NCI-H446 (cell line): ENCODE measurements around the gene SLC26A1.

Experiments used
- DNase-seq, 2 experiments: peaks; one replicate each; lab custom pipeline; 2025; lab: John Stamatoyannopoulos, UW

Gene SLC26A1, protein sequence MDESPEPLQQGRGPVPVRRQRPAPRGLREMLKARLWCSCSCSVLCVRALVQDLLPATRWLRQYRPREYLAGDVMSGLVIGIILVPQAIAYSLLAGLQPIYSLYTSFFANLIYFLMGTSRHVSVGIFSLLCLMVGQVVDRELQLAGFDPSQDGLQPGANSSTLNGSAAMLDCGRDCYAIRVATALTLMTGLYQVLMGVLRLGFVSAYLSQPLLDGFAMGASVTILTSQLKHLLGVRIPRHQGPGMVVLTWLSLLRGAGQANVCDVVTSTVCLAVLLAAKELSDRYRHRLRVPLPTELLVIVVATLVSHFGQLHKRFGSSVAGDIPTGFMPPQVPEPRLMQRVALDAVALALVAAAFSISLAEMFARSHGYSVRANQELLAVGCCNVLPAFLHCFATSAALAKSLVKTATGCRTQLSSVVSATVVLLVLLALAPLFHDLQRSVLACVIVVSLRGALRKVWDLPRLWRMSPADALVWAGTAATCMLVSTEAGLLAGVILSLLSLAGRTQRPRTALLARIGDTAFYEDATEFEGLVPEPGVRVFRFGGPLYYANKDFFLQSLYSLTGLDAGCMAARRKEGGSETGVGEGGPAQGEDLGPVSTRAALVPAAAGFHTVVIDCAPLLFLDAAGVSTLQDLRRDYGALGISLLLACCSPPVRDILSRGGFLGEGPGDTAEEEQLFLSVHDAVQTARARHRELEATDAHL

DNA sequence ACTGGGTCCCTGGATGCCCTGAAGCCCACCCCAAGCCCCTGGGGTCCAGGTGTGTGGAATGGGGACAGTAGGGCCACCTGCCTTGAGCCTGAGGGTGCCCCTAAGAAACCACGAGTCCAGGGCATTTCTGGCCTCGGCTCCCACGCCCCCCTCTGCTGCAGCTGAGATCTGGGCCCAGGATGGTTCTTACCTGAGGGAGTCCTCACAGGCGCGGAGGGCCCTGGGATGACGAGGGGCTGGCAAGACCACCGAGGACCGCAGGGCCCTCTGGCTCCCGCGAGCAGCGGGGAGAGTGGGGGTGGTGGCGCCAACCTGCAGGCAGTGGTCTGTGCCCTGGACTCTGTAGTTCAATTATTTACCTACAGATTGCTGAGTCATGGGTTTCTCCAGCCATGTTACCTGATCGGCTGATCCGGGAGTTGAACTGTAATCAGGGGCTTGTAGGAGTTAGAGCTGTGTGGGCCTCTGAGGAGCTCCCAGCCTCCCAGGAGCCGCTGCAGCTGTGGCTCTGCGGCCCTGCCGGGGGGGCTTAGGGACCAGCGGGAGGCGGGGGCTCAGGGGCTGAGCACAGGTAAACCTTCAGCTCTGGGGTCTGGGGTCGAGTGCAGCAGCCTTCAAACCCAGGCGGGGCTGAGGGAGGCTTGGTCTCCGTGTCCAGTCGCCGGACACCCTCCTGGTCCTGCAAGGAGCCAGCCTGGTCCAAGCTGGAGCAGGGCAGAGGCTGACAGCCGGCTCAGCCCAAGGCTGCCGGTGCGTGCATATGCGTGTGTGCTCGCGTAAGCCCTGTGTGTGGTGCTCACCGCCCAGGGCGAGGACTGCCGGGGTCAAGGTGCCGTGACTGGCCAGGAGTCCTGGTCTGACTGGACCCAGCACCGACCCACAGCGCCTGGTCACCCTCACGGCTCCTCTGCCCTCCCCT is at the start of gene SLC26A1:
Gene SLC26A1, minus strand, starts transcription at position 294 of the 919 bp plus-strand sequence. CDS start 1,701 bp downstream, outside the sequence.
- DNase-seq, result no peak

DNA sequence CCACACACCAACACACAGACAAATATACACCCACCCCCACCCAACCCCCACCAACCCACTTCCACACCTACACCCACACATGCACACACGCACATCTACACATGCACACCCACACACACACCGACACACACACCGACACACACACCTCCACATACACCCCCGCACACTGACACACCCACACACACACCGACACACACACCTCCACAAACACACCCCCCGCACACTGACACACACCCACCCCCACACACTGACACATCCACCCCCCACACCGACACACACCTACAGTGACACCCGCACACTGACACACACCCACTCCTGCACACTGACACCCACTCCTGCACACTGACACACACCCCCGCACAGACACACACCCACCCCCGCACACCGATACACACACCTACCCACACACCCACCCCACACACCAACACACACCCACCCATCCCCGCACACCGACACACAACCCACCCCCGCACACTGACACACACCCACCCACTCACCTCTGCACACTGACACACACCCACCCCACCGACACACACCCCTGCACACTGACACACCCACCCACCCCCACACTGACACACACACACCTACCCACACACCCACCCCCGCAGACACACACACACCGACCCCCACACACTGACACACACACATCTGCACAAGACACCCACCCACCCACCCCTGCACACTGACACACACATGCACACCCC is 49.3 kb upstream of the SLC26A1 start:
- DNase-seq, result no peak

DNA sequence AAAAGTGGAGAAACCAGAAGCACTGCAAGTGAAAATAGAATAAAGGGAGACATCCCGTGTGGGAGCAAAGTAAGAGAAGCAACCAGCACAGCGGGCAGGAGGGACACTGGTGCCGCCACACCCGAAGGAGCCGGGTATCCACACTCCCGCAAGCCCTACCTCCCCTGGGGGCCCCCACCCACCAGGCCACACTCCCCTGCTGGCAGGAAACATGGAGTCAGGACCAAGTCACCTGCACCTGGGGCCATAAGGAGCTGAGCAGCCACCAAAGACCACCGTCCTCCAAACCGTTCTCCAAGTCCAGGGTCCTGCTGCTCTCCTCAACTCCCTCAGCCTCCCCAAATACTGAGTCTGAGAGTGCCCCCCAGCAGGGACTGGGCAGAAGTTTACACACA is 48.7 kb upstream of the SLC26A1 start:
- DNase-seq, result no peak

DNA sequence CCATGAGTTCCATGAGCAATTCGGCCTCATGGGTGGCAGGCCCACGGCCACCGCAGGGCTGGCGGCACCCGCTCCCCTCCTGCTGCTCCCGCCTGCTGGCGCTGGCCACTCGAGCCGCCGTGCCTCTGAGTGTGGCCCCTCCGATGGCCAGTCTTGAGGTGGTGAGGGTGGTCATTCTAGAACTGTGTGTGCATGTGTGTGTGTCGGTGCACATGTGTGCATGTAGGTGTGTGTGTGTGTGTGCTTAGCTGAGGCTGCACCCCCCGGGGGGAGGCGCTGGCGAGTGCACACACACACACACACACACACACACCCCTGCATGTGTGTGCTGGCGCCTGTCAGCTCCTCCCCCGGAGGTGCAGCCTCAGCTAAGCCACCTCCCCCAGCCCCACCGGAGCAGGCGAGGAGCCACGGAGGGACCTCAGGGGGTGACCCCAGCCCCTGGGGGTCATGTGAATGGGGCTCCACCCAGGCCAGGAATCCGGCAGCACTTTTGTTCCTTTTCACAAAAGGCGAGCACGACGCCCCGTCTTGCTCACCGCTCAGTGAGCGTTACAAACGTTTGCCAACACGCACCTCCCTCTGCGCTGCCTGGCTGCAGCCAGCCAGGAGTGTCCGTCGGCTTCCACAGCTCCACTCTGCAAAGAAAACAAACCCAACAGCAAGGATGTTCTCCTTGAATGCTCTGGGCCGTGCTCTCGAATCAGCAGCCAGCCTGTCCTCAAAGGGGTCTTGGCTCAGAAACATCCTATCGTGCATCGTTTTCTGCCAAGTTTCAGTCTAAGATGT is 48.1 kb upstream of the SLC26A1 start:
- no peak for DNase-seq

DNA sequence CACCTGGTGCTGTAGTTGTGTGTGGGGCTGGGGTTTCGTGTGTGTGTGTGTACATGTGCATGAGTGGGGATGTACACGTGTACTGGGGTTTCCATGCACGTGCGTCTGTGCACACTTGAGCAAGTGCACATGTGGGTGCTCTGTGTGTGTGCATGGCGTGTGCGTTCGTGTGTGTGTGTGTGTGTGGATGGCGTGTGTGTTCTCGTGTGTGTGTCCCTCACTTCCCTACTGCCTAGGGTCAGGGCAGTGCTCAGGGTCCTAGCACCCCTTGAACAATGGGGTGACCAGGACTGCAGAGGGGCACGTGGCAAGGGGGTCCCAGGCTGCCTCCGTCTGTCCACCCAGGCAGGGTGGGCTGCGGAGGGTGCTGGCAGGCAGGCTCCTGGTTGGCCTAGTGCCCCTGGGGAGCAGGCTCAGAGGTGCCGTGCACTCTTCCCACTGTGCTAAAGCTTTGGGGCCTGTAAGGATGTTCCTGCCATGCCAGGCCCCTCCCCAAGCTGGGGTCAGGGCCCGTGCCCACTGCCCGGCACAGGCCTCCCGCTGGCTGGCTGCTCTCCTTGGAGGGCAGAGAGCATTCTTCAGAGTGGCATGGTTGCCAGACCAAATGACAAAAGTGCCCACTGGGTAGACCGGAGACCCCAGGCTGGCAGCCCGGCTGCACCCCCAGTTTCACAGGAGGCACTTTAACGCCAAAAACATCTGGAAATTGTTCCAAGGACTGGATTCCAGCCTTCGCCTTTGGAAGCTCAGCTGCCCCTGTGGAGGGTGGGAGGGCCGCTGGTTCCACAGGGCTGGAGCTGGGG is 47.3 kb upstream of the SLC26A1 start:
- DNase-seq, result no peak

DNA sequence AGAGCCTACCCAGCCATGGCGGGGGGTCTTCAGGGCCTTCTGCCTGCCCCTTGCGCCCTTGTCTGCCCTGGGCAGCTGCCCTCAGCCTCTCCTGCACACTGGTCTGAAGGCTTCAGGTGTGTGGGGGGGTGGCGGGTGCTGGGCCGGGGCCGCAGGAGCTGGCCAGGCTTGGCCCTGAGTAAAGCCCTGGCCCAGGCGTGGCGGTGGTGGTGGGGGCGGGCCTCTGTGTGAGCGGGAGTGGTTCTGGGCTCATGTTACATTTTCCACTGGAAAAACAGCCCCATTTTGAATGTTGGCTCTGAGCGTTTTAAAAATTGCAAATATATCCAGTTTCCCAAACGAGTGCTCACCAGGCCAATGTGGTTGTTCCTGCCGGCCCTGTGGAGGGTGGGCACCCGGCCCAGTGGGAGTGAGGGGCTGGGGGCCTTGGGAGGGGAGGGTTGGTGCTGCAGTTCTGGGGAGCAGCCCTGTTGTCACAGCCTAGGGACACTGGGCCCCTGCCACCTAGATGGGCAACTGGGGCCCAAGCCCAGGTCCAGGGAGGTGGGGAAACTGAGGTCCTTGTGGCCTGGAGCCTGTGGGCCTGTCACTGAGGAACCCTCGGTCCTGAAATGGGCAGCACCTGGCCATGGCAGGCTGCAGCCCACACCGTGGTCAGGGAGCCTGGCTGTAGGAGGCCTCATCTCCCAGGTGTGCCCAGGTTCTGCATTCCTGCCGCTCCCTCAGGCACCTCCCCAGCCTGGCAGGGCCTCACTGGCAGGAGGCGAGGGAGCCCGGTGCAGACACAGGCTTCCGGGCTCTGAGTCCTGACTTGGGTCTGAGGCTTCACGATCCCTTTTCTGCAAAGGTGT is 46.5 kb upstream of the SLC26A1 start:
- no peak for DNase-seq

DNA sequence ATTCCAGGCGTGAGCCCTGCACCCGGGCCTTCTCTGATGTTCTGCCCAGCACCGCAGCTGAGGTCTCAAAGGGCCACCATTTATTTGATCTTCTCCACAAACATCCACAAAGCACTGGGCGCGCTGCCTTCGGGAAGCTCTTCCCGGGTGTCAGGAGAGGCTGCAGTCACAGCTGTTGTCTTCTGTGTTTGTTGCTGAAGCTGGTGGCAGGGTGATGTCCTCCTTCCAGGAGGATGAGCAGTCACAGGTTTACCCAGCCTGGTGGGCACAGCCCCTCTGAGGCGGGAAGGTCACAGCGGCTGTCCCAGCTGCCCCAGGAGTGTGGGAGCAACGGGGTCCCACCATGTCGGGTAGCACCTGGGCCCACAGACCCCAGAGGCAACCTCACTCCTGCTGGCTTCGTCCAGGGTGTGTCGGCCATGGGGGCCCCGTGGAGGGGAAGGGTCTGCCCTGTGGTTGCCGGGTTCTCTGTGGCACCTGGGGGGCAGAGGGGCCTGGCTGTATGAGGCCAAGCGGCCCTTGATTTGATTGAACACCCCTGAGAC is 45.8 kb upstream of the SLC26A1 start:
- no peak for DNase-seq

DNA sequence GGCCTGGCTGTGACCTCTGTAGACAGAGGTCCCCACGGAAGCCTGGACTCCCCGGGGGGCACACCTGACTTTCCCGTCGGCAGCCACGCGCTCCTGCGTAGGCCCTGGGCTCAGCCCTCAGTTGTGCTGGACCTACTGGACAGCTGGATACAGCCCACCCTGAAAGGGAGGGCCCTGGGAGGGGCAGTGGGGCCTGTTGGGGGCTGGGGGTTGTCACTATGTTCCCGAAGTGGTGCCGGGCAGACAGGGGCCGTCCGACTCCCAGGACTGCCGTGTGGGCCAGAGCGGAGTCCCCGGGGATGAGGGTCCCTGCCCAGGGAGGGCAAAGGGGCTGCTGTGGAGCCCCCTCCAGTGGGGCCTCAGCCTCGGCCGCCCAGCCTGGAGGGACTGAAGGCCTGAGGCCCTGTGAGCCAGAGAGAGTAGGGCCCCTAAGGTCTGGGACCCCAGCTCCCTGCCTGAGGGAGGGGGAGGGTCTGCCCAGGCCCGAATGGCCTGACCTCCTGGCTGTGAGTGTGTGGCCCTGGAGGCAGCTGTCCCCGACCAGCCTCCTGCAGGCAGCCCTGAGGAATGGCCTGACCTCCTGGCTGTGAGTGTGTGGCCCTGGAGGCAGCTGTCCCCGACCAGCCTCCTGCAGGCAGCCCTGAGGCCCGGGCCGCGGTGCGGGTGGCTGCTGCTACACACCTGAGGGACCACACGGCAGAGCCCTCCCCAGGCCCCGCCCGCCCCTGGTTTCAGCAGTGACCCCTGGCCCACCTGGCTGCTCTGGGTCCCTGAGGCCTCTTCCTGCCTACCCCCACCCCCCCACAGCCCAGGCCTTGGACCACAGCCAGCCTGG is 44.0 kb upstream of the SLC26A1 start:
- no peak for DNase-seq

DNA sequence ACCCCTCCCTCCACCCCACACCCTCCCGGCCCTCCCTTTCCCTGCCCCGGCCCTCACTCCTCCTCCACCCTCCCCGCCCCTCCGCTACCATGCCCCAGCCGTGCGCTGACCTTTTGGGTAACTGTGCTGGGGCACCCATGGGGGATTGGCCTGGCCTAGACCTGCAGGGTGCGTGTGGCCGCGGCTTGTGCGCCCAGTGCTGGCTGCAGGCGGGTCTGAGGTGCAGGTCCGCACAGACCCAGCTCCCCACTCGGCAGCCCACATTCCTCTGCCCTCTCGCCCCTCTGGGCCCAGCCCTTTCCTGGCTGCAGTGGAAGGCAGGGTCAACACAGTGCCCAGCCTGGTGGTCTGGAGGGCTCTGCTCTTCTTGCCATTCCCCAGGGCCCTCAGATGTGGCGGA is 42.9 kb upstream of the SLC26A1 start:
- no peak for DNase-seq

DNA sequence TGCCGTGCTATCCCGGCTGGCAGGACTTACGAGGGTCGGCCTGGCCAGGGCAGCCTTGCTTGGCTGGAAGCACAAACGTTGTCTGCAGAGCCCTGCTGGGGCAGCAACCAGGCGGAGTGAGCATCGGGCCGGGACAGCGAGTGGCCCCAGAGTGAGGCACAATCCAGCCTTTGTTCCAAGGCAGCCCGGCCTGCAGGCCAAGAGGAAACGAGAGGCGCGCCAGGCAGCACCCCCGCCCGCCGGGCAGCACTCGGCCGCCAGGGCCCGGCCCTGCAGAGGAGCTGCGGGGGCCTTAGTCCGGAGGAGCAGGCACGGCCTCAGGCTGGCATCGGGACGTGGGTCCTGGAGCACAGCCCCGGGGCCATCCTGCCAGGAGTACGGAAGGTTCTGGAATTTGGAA is 42.3 kb upstream of the SLC26A1 start:
- DNase-seq, result no peak

DNA sequence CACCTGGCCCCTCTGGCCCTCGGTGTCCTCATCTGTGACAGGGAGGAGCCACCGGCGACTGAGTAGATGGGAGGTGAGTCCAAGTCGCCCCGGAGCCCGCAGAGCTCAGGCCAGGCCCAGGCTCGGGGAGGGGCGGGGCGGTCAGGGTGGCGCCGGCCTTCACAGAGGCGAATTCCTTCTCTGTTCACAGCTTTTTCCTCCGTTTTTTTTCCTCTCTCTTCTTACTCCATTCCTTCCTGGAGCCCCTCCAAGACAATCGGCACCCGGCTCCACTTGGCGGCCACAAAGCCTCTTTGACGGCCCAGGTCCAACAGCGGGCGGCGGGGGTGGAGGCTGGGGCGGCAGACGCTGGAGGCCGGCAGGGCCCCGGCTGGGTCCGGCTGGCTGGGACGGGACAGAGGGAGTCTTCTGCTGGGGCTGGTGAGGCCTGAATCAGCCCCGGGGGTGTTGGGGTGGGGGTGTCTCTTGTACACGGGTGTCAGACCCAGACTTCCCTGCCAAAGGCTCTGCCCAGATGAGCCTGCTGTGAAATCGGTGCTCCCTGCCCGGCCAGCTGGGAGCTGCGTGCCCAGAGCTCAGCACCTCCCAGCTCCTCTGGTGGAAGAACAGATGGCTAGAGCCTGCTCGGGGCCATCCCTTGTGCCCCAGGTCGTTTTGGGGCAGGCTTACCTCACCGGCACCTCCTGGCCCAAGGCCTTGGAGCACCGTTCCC is 40.8 kb upstream of the SLC26A1 start:
- DNase-seq, result no peak

DNA sequence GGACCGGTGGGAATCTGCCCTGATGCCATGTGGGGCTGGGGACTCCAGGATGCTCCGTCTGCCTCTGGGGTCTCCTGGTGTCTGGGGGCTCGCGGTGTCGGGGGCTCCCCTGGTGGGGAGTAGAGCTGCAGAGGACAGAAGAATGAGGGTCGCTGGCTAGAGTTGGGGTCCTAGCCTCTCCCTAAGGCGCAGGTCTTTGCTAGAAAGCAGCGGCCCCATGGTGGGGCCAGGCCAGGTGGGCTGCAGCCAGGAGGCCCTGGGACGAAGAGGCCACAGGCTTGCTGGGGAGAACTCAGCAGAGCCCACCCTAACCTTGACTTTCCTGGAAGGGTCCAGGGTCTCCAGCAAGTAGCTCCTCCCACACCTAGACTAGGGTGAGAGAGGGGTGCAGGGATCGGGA is 39.7 kb upstream of the SLC26A1 start:
- DNase-seq, result no peak

DNA sequence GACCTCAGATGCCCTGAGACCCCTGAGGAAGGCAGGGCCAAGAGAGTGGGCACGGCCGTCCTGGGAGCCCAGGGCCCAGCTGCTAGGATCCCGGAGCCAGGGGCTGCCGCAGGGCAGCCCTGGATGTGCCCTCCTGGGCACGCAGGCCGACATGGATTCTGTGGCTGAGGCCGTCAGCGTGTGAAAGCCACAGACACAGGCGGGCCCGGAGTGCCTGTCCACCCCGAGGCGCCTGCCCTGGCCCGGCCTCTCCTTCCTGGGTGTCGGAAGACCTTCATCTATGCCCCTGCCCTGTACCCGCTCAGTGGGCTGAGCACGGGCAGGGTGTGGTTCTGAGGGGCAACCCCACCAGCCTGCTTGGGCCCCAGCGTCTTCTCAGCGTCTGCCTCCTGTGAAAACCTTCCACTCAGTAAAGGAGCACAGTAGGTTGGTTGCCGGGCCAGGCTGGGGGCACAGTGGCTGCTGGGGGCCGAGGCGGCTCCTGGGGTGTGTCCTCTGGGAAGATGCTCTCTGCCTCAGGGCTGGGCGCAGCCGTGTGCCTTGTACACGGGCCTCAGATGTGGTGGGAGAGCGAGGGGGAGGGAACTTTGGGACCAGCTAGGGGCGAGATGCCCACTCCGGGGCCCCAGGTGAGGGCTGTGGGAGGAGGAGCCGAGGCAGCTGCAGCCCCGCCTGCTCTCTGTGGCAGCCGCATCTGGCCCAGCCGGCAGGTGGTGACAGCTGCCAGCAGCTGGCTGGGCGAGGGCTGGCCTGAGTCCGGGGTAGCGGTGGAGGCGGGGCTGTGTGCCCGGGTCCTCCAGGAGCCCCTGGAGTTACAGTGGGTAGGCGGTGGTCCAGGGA is 39.0 kb upstream of the SLC26A1 start:
- DNase-seq, result no peak

DNA sequence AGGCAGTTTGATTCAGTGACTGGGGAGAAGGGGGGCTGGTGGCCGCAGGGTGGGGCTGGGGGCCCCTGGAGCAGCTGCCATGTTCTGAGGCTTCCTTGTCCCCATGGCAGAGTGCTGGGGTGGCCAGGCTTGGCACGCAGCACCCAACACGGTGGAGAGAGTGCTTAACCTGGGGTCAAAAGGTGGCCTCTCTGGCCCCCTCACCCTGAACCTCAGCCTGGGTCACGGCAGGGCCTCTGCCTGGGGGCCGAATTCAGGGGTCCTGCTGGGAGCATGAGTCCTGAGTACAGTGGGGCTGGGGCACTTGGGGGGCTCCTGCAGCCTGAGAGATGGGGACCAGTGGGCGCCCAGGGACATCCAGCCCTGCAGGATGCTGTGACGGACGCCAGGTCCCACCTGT is 38.1 kb upstream of the SLC26A1 start:
- DNase-seq, result no peak

DNA sequence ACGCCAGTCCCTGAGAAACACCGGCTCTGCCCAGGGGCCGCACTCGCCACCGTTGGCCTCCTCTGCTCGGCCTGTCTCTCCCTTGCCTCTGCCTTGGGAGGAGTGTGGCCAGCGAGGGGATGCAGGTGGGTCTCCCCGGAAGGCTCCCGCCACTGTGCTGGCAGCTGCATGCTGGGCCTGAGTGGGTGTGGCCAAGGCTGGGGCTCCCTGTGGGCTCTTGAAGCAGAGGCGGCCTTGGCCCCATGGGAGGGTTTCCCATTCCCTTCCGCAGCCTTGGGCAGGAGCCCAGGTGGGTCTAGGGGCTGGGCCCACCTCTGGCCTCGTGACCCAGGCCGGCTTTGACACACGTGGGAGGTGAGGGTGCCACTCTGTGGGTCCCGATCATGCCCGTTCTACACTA is 37.4 kb upstream of the SLC26A1 start:
- no peak for DNase-seq

DNA sequence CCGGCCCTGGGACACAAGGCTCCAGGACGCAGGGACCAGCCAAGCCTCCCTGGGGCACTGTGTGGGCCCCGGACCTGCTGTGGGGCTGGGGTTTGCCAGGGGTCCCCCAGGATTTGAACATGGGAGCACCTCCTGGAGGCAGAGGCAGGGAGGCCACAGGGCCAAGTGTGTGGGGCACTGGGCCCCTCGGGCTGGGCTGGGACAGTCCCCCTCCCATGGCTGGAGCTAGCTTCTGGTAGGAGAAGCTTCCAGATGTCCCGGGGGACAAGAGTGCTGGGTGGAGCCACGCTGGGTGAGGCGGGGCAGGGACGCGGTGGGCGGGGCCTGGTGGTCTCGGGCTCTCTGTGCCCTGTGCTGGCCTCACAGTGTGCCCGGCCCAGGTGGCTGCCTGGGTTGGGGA is 36.8 kb upstream of the SLC26A1 start:
- DNase-seq, result no peak
